GM13976 (cell line): ENCODE data around the gene ELL.
A peak's percentile ranks its signal among the peaks of the same experiment; 100 is the strongest.

Experiments used
- DNase-seq: peaks from one replicate; pipeline ENCODE4 v3.0.0; 2012; ENCODE audit warnings: low spot score
- CTCF ChIP-seq: IDR thresholded peaks from 2 replicates; pipeline ENCODE4 v1.5.1; 2012; ENCODE audit warnings: borderline replicate concordance, mild to moderate bottlenecking; ENCODE audit not compliant: insufficient read depth; ENCODE audit errors: extremely low read depth, missing control alignments, control extremely low read depth
- in situ Hi-C: fragments of 300-500 bp; cut with MboI; formaldehyde crosslinking; loops from one replicate; pipeline ENCODE4 v1.12.0; 2022; ENCODE audit warnings: low sequenced_read_pairs, mixed read lengths, inconsistent platforms; ENCODE audit not compliant: unreplicated experiment

ELL gene

GRCh38 chr19:18439025-18439909, 82.6 kb downstream of the ELL start:
- no peak for DNase-seq
- TF ChIP-seq CTCF, result no peak
- in situ Hi-C loops, result no loop called here

- DNase-seq, result no peak
- TF ChIP-seq CTCF, result no peak
- in situ Hi-C loops, result no loop called here
These were observed 83.4 kb downstream of the ELL start for GRCh38 chr19:18438331-18439024.

GRCh38 chr19:18437491-18438330, 84.2 kb downstream of the ELL start, which contains the start of gene ISYNA1:
ISYNA1 (minus strand) TSS chr19:18438133; CDS start chr19:18437979, 154 bp downstream.
- DNase-seq, result peak; percentile 82
- no peak for TF ChIP-seq CTCF
- in situ Hi-C loops, result no loop called here

GRCh38 chr19:18436671-18437490, 85.0 kb downstream of the ELL start:
- DNase-seq, result peak; percentile 96
- in situ Hi-C loops, result no loop called here
- TF ChIP-seq CTCF, result no peak

GRCh38 chr19:18435842-18436670, 85.8 kb downstream of the ELL start:
- DNase-seq, result no peak
- in situ Hi-C loops, result no loop called here
- TF ChIP-seq CTCF, result no peak
